HG02970 (cell line): ENCODE data around the gene YES1.
"Not testable (repeated sequence)": the region's sequence is repeated elsewhere in the genome, so short reads cannot be mapped to it uniquely, and the experiment has no call there.

Experiments
- ATAC-seq: cut with Tn5 transposase; IDR thresholded peaks from one replicate; pipeline ENCODE4 v1.9.1; 2021; ENCODE audit warnings: mild to moderate bottlenecking, moderate library complexity, moderate number of reproducible peaks; ENCODE audit not compliant: unreplicated experiment, low FRiP score

Gene YES1

DNA sequence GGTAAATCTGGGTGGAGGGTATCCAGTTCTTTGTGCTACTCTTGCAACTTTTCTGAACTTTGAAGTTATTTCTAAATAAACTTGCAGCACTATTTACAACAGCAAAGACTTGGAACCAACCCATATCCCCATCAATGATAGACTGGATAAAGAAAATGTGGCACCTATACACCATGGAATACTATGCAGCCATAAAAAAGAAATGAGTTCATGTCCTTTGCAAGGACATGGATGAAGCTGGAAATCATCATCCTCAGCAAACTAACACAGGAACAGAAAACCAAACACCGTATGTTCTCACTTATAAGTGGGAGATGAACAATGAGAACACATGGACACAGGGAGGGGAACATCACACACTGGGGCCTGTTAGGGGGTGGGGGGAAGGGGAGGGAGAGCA lies 16.7 kb downstream of the YES1 start:
- ATAC-seq = not testable (repeated sequence)

- no peak for ATAC-seq
Observed at GRCh38 chr18:789397-789796, 22.6 kb downstream of the YES1 start.

- no peak for ATAC-seq
Observed at GRCh38 chr18:785242-785641, 26.8 kb downstream of the YES1 start.

DNA sequence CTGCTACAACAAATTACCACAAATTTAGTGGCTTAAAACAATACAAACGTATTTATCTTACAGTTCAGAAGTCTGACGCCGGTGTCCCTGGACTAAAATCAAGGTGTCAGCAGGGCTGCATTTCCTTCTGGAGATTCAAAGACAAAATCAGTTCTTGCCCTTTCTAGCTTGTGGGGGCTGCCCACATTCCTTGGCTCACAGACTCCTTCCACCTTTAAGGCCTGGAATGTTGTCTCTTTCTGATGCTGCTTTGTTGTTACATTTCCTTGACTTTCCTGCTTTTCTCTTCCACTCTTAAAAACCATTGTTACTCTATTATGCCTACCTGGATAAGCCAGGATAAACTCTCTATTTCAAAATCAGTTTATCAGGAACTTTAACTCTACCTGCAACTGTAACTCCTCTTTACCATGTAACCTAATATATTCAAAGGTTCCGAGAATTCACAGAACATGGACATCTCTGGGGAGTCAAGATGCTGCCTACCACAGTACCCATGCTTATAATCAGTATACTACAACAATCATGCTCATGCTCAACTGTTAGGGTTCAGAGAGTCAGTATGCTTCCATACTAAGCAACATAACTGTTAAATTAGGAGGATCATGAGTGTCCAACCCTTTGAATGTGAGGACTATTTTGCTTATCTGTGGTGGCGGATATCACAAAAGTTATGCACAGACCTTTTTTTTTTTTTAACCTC lies 27.4 kb downstream of the YES1 start:
- no peak for ATAC-seq

DNA sequence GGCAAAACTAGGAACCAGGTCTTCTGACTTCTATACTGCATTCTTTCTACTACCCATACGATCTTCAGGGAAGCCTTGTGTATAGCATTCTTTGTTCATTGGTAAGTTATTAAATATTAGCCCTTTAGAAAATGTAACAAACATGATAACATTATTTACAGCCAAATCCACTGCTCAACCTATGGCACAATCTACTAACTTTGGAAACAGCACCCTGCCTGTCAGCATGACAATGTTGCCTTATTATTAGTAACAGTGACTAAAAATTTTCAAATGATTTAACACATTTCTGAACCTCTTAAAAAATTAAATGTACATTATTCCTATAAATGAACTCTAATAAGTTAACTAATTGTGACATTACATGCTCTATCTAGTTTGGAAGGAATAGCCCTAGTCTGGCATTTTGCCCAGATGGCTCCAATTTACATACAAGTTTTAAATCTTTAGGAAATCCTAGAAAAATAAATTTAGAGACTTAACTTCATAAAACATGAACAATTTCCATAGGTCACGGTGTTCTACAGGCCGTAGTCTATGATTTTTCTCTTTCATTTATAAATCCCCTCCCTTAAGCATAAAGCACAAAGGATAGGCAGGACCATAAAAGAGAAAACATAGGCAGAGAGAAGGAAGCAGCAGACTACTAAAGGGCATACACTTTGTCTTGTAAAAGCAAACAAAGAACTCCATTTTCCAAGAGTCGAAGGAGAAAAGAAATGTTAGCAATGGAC lies 33.7 kb downstream of the YES1 start:
- no peak for ATAC-seq

DNA sequence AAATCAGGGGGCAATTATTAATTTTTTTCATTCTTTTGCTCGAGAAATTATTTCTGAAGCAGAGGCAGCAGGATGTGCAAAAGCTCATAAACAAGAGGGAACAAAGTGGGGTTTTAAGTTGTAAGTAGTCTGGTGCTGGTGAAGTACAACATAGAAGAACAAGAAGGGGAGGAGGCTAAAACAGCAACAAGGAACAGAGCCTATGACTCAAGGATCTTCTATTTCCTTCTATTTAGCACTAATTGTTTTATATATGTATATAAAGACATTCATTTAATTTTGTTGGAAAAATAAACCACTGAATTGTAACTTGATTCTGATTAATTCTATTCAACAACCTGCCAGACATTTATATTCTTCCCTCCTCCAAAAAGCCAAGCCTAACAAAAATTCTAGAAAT lies 35.0 kb downstream of the YES1 start:
- no peak for ATAC-seq

DNA sequence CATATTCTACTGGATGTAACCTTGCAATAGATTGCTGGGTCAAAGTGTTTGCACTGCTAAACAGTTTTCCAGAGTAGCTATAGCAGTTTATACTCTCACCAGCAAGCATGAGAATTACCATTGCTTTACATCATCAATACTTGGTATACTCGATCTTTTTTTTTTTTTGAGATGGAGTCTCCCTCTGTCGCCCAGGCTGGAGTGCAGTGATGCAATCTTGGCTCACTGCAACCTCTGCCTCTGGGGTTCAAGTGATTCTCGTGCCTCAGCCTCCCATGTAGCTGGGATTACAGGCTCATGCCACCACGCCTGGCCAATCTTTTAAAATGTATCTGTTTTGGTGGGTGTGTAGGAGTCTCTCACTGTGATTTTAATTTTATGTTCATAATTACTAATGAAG lies 36.0 kb downstream of the YES1 start:
- not testable (repeated sequence) for ATAC-seq

- ATAC-seq = no peak
Observed at GRCh38 chr18:774811-775210, 37.2 kb downstream of the YES1 start.

DNA sequence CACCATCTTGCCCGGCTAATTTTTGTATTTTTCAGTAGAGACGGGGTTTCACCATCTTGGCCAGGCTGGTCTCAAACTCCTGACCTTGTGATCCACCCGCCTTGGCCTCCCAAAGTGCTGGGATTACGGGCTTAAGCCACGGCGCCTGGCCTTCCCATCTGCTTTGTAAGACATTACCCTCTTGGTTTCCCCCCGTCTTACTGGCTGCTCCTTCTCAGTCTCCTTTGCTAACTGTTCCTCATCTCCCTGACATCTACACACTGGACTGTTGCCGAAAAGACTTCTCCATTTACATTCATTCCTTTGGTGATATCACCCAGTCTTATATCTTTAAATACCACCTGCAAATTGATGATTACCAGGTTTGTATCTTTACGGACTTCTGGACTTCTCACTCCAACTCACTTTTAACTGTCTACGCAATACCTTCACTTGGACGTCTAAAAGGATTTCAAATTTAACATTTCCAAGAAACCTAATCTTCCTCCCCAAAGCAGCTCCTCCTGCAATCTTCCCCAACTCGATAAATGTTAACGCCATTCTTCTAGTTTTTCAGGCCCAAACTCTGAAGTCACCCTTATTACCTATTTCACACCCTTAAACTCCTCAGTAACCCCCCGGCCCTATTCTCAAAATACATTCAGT lies 37.9 kb downstream of the YES1 start:
- no peak for ATAC-seq

DNA sequence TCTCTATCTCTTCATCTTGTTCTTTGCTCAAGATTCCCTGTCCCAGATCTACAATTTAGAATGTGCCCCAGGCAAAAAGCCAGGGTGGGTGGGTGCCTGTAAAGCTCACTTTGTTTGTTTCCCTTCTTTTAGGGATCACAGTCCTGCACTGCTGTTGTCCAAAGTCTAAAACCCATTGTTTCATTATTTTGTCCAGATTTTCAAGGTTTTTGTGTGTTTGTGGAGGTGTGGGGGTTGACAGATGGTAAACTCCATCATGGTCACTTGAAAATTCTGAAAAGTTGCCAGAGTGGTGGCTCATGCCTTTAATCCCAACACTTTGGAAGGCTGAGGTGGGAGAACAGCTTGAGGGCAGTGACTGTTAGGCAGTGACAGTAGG lies 41.5 kb downstream of the YES1 start:
- ATAC-seq = no peak

- ATAC-seq = no peak
Observed at GRCh38 chr18:767961-768360, 44.1 kb downstream of the YES1 start.

DNA sequence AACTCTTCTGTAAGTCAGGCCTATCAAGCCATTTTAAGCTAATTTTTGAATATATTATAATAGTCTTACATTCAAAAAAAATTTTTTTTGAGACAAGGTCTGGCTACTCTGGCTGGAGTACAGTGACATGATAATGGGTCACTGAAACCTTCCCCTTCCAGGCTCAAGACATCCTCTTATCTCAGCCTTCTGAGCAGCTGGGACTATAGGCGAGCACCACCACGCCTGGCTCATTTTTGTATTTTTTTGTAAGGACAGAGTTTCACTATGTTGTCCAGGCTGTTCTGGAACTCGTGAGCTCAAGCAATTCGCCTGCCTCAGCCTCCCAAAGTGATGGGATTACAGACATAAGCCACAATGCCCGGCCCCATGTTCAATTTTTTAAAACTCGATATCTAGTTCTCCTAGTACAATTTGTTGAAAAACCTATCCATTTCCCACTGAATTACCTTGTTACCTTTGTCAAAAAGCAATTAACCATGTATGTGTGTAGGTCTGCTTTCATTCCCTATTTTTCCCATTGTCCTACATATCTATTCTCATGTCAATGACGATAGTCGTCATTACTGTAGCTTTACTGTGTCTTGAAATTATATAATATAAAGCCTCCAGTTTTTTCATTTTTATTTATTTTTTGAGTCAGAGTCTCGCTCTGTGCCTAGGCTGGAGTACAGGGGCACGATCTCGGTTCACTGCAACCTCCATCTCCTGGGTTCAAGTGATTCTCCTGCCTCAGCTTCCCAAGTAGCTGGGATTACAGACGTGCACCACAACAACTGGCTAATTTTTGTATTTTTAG lies 44.8 kb downstream of the YES1 start:
- ATAC-seq = no peak

GRCh38 chr18:766550-766860 lies 45.5 kb downstream of the YES1 start:
- ATAC-seq = no peak

GRCh38 chr18:765764-766549 lies 46.1 kb downstream of the YES1 start:
- ATAC-seq = no peak

GRCh38 chr18:759864-760263 lies 52.2 kb downstream of the YES1 start:
- ATAC-seq = not testable (repeated sequence)

GRCh38 chr18:755506-755905 lies 56.5 kb downstream of the YES1 start:
- ATAC-seq = no peak

DNA sequence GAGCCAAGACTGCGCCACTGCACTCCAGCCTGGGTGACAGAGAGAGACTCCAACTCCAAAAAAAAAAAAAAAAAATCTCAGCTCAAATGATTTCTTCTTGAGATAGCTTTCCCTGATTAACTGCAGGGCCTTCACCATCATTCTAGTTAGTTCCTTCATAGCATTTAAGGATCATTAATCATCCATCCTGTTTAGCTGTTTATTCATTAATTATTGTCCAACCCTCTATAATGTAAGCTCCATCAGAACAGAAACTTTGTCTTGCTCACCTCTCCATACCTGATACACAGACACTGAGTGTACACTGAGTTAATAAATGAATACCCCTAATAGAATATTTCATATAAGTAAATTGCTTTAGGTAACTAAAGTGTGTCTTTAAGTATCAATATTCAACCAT lies 57.4 kb downstream of the YES1 start:
- no peak for ATAC-seq

GRCh38 chr18:750456-750855 lies 61.6 kb downstream of the YES1 start:
- no peak for ATAC-seq

- no peak for ATAC-seq
Observed at GRCh38 chr18:744832-745597, 67.0 kb downstream of the YES1 start.
